Neutrophil (primary cell): ENCODE results near the gene ADCY5.

Experiments
- H3K27ac ChIP-seq: fragments of 200-600 bp; sonication (generic); 2 replicates; pipeline ENCODE4 v1.5.1; 2016; ENCODE audit warnings: mild to moderate bottlenecking, moderate library complexity
- H3K27me3 ChIP-seq: fragments of 200-600 bp; sonication (generic); 2 replicates; pipeline ENCODE4 v1.6.0; 2016; ENCODE audit warnings: mild to moderate bottlenecking
- H3K36me3 ChIP-seq: fragments of 200-600 bp; sonication (generic); 2 replicates; pipeline ENCODE4 v1.5.1; 2017
- H3K4me1 ChIP-seq, 2 experiments: fragments of 200-600 bp in 1 of 2; sonication (generic) in 1 of 2; 1 replicate in 1 of 2; 2 replicates in 1 of 2; pipeline versions ENCODE4 v1.5.1 to v1.6.1; 2013 to 2016; ENCODE audit warnings: low read depth in 1 of 2, low read length in 1 of 2, mild to moderate bottlenecking in 1 of 2, moderate library complexity in 1 of 2; ENCODE audit not compliant: control insufficient read depth in 1 of 2, insufficient read depth in 1 of 2
- H3K4me3 ChIP-seq, 2 experiments: fragments of 200-600 bp in 1 of 2; sonication (generic) in 1 of 2; 1 replicate in 1 of 2; 2 replicates in 1 of 2; pipeline ENCODE4 v1.5.1; 2013 to 2016; ENCODE audit warnings: low read depth in 1 of 2, low read length in 1 of 2, mild to moderate bottlenecking in 1 of 2, moderate library complexity in 1 of 2
- H3K9me3 ChIP-seq: fragments of 200-600 bp; sonication (generic); 2 replicates; pipeline ENCODE4 v1.5.1; 2016
- CTCF ChIP-seq: fragments of 200-600 bp; sonication (generic); IDR thresholded peaks from 2 replicates; pipeline ENCODE4 v1.5.1; 2016; ENCODE audit warnings: antibody characterized with exemption

Gene ADCY5

GRCh38 chr3:123471106-123471505, 22.2 kb upstream of the ADCY5 start:
- no peak overlapping the region for H3K4me3 ChIP-seq
- peaks cover 29% of the 10 kb centered on the region for H3K27me3 ChIP-seq
- H3K9me3 ChIP-seq, result no peaks in the 10 kb centered on the region
- no peak for TF ChIP-seq CTCF
- no peak overlapping the region for H3K27ac ChIP-seq
- H3K4me1 ChIP-seq, result no peaks in the 10 kb centered on the region
- H3K36me3 ChIP-seq, result no peaks in the 10 kb centered on the region

- TF ChIP-seq CTCF, result no peak
- peaks cover 27% of the 10 kb centered on the region for H3K27me3 ChIP-seq
- H3K4me3 ChIP-seq, result no peak overlapping the region
- no peaks in the 10 kb centered on the region for H3K36me3 ChIP-seq
- no peaks in the 10 kb centered on the region for H3K4me1 ChIP-seq
- H3K9me3 ChIP-seq, result no peaks in the 10 kb centered on the region
- H3K27ac ChIP-seq, result no peak overlapping the region
Measured at GRCh38 chr3:123469323-123469995, 20.6 kb upstream of the ADCY5 start.

- H3K9me3 ChIP-seq, result no peaks in the 10 kb centered on the region
- H3K27ac ChIP-seq, result no peak overlapping the region
- no peaks in the 10 kb centered on the region for H3K36me3 ChIP-seq
- H3K4me1 ChIP-seq, result no peaks in the 10 kb centered on the region
- peaks cover 32% of the 10 kb centered on the region for H3K27me3 ChIP-seq
- TF ChIP-seq CTCF, result no peak
- no peak overlapping the region for H3K4me3 ChIP-seq
Measured at GRCh38 chr3:123467046-123467445, 18.2 kb upstream of the ADCY5 start.

- peaks cover 46% of the 10 kb centered on the region for H3K27me3 ChIP-seq
- H3K4me3 ChIP-seq, result no peak overlapping the region
- no peaks in the 10 kb centered on the region for H3K36me3 ChIP-seq
- no peaks in the 10 kb centered on the region for H3K9me3 ChIP-seq
- no peak overlapping the region for H3K27ac ChIP-seq
- no peak for TF ChIP-seq CTCF
- no peaks in the 10 kb centered on the region for H3K4me1 ChIP-seq
Measured at GRCh38 chr3:123464211-123464610, 15.3 kb upstream of the ADCY5 start.

DNA sequence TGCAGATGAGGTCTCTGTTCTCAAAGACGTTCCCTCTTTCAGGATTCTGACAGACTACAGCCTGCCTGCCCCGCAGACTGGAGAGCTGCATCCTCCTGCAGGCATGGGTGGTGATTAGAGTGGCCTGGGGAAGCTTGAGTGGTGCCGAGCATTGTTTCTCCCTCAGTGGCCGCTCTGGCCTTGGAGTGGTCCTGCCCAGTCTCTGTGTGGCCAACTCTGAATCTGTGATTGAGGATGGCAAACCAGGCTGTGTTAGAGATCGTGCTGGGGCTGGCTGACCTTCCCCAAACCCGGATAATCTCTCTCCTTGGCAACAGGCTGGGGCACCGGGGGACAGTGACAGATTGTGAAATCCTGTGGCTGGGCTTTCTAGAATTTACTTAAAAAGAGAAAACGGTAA, 11.0 kb upstream of the ADCY5 start:
- Histone ChIP-seq H3K27ac (no peak overlapping the region), H3K36me3 (no peaks in the 10 kb centered on the region), H3K4me1 (no peaks in the 10 kb centered on the region), H3K9me3 (no peaks in the 10 kb centered on the region), H3K27me3 (peaks cover 55% of the 10 kb centered on the region), H3K4me3 (no peak overlapping the region)
- TF ChIP-seq CTCF, result no peak
